OCI-LY7 (cell line): ENCODE results near the gene LYPD8. TPM values are rescaled to one million over a fixed set of nuclear protein-coding genes. Genes with fewer than 3 reads are reported as not detected.

Experiments
- BruUV-seq: library from RNA; stranded (reverse); fragments of 400-500 nt; replicated peaks from 2 replicates; lab custom pipeline; 2021; lab: Mats Ljungman, UMichigan
- CTCF ChIA-PET: fragments of 300-600 bp; sonication (Branson Sonifier 250); formaldehyde crosslinking; loops from one replicate; lab custom pipeline; 2022; ENCODE audit warnings: antibody characterized with exemption; ENCODE audit not compliant: unreplicated experiment; lab: Charles Lee
- POLR2A ChIA-PET: fragments of 300-600 bp; sonication (Branson Sonifier 250); formaldehyde crosslinking; loops from one replicate; lab custom pipeline; 2022; ENCODE audit warnings: antibody characterized with exemption; lab: Charles Lee
- DNase-seq: peaks from one replicate; pipeline ENCODE4 v3.0.0-alpha.2; 2015; ENCODE audit warnings: low spot score
- H2AFZ ChIP-seq: fragments of 200-600 bp; sonication (generic), shearing (Covaris generic); 2 replicates; pipeline ENCODE4 v1.6.1; 2014; ENCODE audit warnings: mild to moderate bottlenecking, antibody characterized with exemption, low read length, moderate library complexity
- H3K27ac ChIP-seq: fragments of 200-600 bp; sonication (generic); 2 replicates; pipeline ENCODE4 v1.5.1; 2014; ENCODE audit warnings: mixed run types, low read depth, mild to moderate bottlenecking, moderate library complexity, low read length, inconsistent platforms; ENCODE audit not compliant: poor library complexity, severe bottlenecking
- H3K36me3 ChIP-seq: fragments of 200-600 bp; sonication (generic); 2 replicates; pipeline ENCODE4 v1.6.1; 2014; ENCODE audit warnings: mild to moderate bottlenecking, antibody characterized with exemption, low read length, moderate library complexity, mixed read lengths; ENCODE audit not compliant: insufficient read depth
- H3K4me1 ChIP-seq: fragments of 200-600 bp; sonication (generic); 2 replicates; pipeline ENCODE4 v1.5.1; 2014; ENCODE audit warnings: mild to moderate bottlenecking, low read length; ENCODE audit not compliant: insufficient read depth, poor library complexity, severe bottlenecking
- H3K4me2 ChIP-seq: fragments of 200-600 bp; sonication (generic); 2 replicates; pipeline ENCODE4 v1.6.1; 2014; ENCODE audit warnings: mild to moderate bottlenecking, low read length
- H3K4me3 ChIP-seq: fragments of 200-600 bp; sonication (generic); 2 replicates; pipeline ENCODE4 v1.5.1; 2014; ENCODE audit warnings: mild to moderate bottlenecking, low read depth, low read length; ENCODE audit not compliant: poor library complexity, severe bottlenecking
- H3K79me2 ChIP-seq: fragments of 200-600 bp; sonication (generic); 2 replicates; pipeline ENCODE4 v1.6.1; 2016; ENCODE audit warnings: low read depth, mild to moderate bottlenecking, low read length, moderate library complexity, mixed read lengths; ENCODE audit not compliant: insufficient read depth
- H3K9me2 ChIP-seq: fragments of 200-600 bp; sonication (generic); 2 replicates; pipeline ENCODE4 v1.6.1; 2016; ENCODE audit warnings: mild to moderate bottlenecking, low read length, mixed read lengths; ENCODE audit not compliant: insufficient read depth
- H3K9me3 ChIP-seq: fragments of 200-600 bp; sonication (generic); 2 replicates; pipeline ENCODE4 v1.6.1; 2014; ENCODE audit warnings: mild to moderate bottlenecking, mixed run types, low read length, mixed read lengths
- H4K20me1 ChIP-seq: fragments of 200-600 bp; sonication (generic); 2 replicates; pipeline ENCODE4 v1.6.1; 2014; ENCODE audit warnings: mild to moderate bottlenecking, antibody characterized with exemption, low read length, moderate library complexity, mixed read lengths; ENCODE audit not compliant: insufficient read depth
- CTCF ChIP-seq: fragments of 200-600 bp; sonication (generic); conservative IDR thresholded peaks from 2 replicates; pipeline ENCODE4 v1.5.1; 2014; ENCODE audit warnings: mild to moderate bottlenecking, antibody characterized with exemption, low read length, moderate library complexity, mixed read lengths
- EZH2phosphoT487 ChIP-seq: fragments of 200-600 bp; sonication (generic); IDR thresholded peaks from 2 replicates; pipeline ENCODE4 v1.6.1; 2018; ENCODE audit warnings: low read depth, borderline replicate concordance, mild to moderate bottlenecking, mixed run types, antibody characterized with exemption, low read length, moderate library complexity, mixed read lengths
- intact Hi-C: fragments of 100-400 bp; cut with micrococcal nuclease; formaldehyde crosslinking; loops from one replicate; pipeline ENCODE4 v1.10.0; 2022; ENCODE audit not compliant: unreplicated experiment
- small RNA-seq: library from RNA; depleted of rRNA; stranded (forward); fragments of <200 nt; gene quantifications from one replicate; pipeline ENCODE3, GENCODE V24; 2014
- total RNA-seq, 2 experiments: library from RNA; depleted of rRNA in 1 of 2; stranded (reverse); fragments of >200 nt in 1 of 2; shearing (Covaris generic) in 1 of 2; gene quantifications; 2 replicates each; pipeline ENCODE4 v1.2.3, GENCODE V29; 2014 to 2022

Gene LYPD8
- total RNA-seq, 2 experiments from 2014 or later = not detected

DNA sequence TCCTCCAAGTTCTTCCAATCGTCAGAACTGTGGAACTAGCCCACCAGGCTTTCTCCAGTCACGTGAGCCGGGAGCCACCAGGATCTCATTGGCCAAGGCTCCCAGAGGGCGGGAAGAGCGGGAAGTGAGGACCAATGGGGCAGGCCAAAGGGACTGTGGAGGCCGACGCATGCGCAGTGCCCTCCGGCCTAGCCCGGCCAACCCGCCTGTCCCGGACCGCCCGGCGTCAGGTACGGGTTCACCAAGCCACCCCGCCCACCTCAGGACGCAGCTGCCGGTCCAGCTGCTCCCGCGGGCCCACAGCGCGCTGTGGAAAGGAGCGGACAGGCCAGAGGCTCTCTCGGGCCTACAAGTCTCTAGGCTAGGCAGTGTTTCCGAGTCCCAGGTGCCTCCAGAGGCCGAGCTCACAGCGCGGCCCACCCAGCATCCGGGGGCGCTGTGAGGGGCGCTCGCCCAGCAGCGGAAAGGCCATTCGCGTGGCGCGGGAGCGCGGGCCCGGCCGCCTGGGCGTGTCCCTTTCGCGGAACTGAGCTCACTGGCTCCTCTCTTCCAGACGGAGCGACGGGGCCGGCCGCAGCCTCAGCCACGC, 63.9 kb downstream of the LYPD8 start:
- POLR2A ChIA-PET = no interaction called here
- intact Hi-C loops = no loop called here

More for the DNA sequence above, 63.9 kb downstream of the LYPD8 start:
- no peaks in the 10 kb centered on the region for H3K36me3 ChIP-seq
- no peaks in the 10 kb centered on the region for H3K9me2 ChIP-seq
- H3K4me3 ChIP-seq = no peak overlapping the region
- no TSS peak for BruUV-seq
- H3K79me2 ChIP-seq = no peaks in the 10 kb centered on the region
- no peak overlapping the region for H2AFZ ChIP-seq
- no peaks in the 10 kb centered on the region for H4K20me1 ChIP-seq
- H3K27ac ChIP-seq = no peak overlapping the region
- TF ChIP-seq CTCF = no peak
- no peak for TF ChIP-seq EZH2phosphoT487
- DNase-seq = no peak
- CTCF ChIA-PET = no interaction called here
- H3K4me2 ChIP-seq = no peak overlapping the region
- H3K4me1 ChIP-seq = no peaks in the 10 kb centered on the region
- no peaks in the 10 kb centered on the region for H3K9me3 ChIP-seq

Small RNAs within 50 kb of the gene (small RNA-seq; reads per million reads assigned to genes)
- gene AHCYP8 = not detected

Other genes with a start within 250 kb of the LYPD8 start
- gene OR2G6, start 247.7 kb downstream of the LYPD8 start, total RNA-seq (2014; rRNA removed; shearing (Covaris generic)) = not detected in 2 replicates
- not detected in 2 replicates for gene OR2G6, start 247.7 kb downstream of the LYPD8 start, total RNA-seq (2022)
- not detected in 2 replicates for gene OR2T29, start 193.0 kb downstream of the LYPD8 start, total RNA-seq (2014; rRNA removed; shearing (Covaris generic))
- gene OR2T29, start 193.0 kb downstream of the LYPD8 start, total RNA-seq (2022) = not detected in 2 replicates
- gene OR2T34, start 181.0 kb downstream of the LYPD8 start, total RNA-seq (2014; rRNA removed; shearing (Covaris generic)) = not detected in 2 replicates
- gene OR2T34, start 181.0 kb downstream of the LYPD8 start, total RNA-seq (2022) = not detected in 2 replicates
- not detected in 2 replicates for gene OR2T10, start 158.1 kb downstream of the LYPD8 start, total RNA-seq (2014; rRNA removed; shearing (Covaris generic))
- gene OR2T10, start 158.1 kb downstream of the LYPD8 start, total RNA-seq (2022) = not detected in 2 replicates
- gene OR2T11, start 120.7 kb downstream of the LYPD8 start, total RNA-seq (2014; rRNA removed; shearing (Covaris generic)) = not detected in 2 replicates
- gene OR2T11, start 120.7 kb downstream of the LYPD8 start, total RNA-seq (2022) = 0.13 TPM in 1 of 2 replicates, not detected in the other
- gene OR2T35, start 110.5 kb downstream of the LYPD8 start, total RNA-seq (2014; rRNA removed; shearing (Covaris generic)) = not detected in 2 replicates
- gene OR2T35, start 110.5 kb downstream of the LYPD8 start, total RNA-seq (2022) = not detected in 2 replicates
- not detected in 2 replicates for gene OR2T27, start 100.2 kb downstream of the LYPD8 start, total RNA-seq (2014; rRNA removed; shearing (Covaris generic))
- gene OR2T27, start 100.2 kb downstream of the LYPD8 start, total RNA-seq (2022) = not detected in 2 replicates
- gene OR14I1, start 53.0 kb downstream of the LYPD8 start, total RNA-seq (2014; rRNA removed; shearing (Covaris generic)) = not detected in 2 replicates
- gene OR14I1, start 53.0 kb downstream of the LYPD8 start, total RNA-seq (2022) = not detected in 2 replicates
- 14.5 and 16.9 TPM in 2 replicates for gene SH3BP5L, start 70.2 kb upstream of the LYPD8 start, total RNA-seq (2014; rRNA removed; shearing (Covaris generic))
- gene SH3BP5L, start 70.2 kb upstream of the LYPD8 start, total RNA-seq (2022) = 21.8 and 24.5 TPM in 2 replicates
- 45.7 and 56.1 TPM in 2 replicates for gene ZNF672, start 82.5 kb upstream of the LYPD8 start, total RNA-seq (2014; rRNA removed; shearing (Covaris generic))
- 50.0 and 52.7 TPM in 2 replicates for gene ZNF672, start 82.5 kb upstream of the LYPD8 start, total RNA-seq (2022)
- 49.7 and 65.0 TPM in 2 replicates for gene ZNF692, start 103.3 kb upstream of the LYPD8 start, total RNA-seq (2014; rRNA removed; shearing (Covaris generic))
- gene ZNF692, start 103.3 kb upstream of the LYPD8 start, total RNA-seq (2022) = 66.2 and 67.4 TPM in 2 replicates
- gene PGBD2, start 150.5 kb upstream of the LYPD8 start, total RNA-seq (2014; rRNA removed; shearing (Covaris generic)) = 9.2 and 13.0 TPM in 2 replicates
- gene PGBD2, start 150.5 kb upstream of the LYPD8 start, total RNA-seq (2022) = 6.4 and 7.5 TPM in 2 replicates